ENCODE results near the gene ZBTB16.

- TF ChIP-seq, protein P1, sequence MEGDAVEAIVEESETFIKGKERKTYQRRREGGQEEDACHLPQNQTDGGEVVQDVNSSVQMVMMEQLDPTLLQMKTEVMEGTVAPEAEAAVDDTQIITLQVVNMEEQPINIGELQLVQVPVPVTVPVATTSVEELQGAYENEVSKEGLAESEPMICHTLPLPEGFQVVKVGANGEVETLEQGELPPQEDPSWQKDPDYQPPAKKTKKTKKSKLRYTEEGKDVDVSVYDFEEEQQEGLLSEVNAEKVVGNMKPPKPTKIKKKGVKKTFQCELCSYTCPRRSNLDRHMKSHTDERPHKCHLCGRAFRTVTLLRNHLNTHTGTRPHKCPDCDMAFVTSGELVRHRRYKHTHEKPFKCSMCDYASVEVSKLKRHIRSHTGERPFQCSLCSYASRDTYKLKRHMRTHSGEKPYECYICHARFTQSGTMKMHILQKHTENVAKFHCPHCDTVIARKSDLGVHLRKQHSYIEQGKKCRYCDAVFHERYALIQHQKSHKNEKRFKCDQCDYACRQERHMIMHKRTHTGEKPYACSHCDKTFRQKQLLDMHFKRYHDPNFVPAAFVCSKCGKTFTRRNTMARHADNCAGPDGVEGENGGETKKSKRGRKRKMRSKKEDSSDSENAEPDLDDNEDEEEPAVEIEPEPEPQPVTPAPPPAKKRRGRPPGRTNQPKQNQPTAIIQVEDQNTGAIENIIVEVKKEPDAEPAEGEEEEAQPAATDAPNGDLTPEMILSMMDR (conservative IDR thresholded peaks at IDR 0.05) = no peak
- no peak for TF ChIP-seq EZH2 (IDR thresholded peaks at IDR 0.05; ENCODE audit: low read depth)
Observed at GRCh38 chr11:114110952-114111947, 51.7 kb downstream of the ZBTB16 start.
